Right ventricle myocardium superior (tissue), 1 donor: ENCODE measurements around the gene SLC25A45. TPM values are rescaled to one million over a fixed set of nuclear protein-coding genes. Genes with fewer than 3 reads are reported as not detected.

Experiments used
- ATAC-seq: fragments of 200-7000 bp; cut with Tn5 transposase; one replicate; pipeline ENCODE4 v1.9.1; 2020; ENCODE audit warnings: mild to moderate bottlenecking; ENCODE audit not compliant: poor library complexity
- DNase-seq: peaks from one replicate; pipeline ENCODE4 v3.0.0-alpha.2; 2020
- intact Hi-C: fragments of 100-400 bp; cut with DNase I; formaldehyde crosslinking; loops from one replicate; pipeline ENCODE4 v1.11.2; 2022
- total RNA-seq: library from RNA; stranded (reverse); fragmentation: NEBNext Ultra II Directional; extraction: Animal tissue kit (Norgen Biotek cat#: 25700); gene quantifications from one replicate; pipeline ENCODE4 v1.2.1, GENCODE V29; 2021
- donor health status: DM: no; HTN: yes; CAD: no; lungs with severe emphysema.

SLC25A45 gene
- total RNA-seq, 1 donor from 2014 or later: 5.3 TPM

GRCh38 chr11:65378208-65378927 is 4.1 kb downstream of the SLC25A45 start:
- intact Hi-C loops: no loop called here
- no peak for ATAC-seq
- DNase-seq: no peak

GRCh38 chr11:65377777-65378176 is 4.7 kb downstream of the SLC25A45 start:
- DNase-seq (no peak), ATAC-seq (no peak)
- intact Hi-C loops: no loop called here

GRCh38 chr11:65377036-65377435 is 5.4 kb downstream of the SLC25A45 start:
- intact Hi-C loops: no loop called here
- no peak for DNase-seq
- ATAC-seq: no peak

- no peak for DNase-seq
- intact Hi-C loops: no loop called here
- ATAC-seq: no peak
Observed at GRCh38 chr11:65376138-65376713, 6.2 kb downstream of the SLC25A45 start.

- ATAC-seq (no peak), DNase-seq (no peak)
- intact Hi-C loops: no loop called here
Observed at GRCh38 chr11:65375012-65375411, 7.4 kb downstream of the SLC25A45 start.

- intact Hi-C loops: no loop called here
- no peak for ATAC-seq
- no peak for DNase-seq
Observed at GRCh38 chr11:65373839-65374580, 8.4 kb downstream of the SLC25A45 start.

GRCh38 chr11:65370659-65371049 is 11.8 kb downstream of the SLC25A45 start:
- intact Hi-C loops: no loop called here
- ATAC-seq (no peak), DNase-seq (no peak)

- DNase-seq: no peak
- ATAC-seq: peak; percentile 77
- intact Hi-C loops: loop anchor here (2.0 kb wide), 1 partner anchor 144 kb away; no protein-coding TSS in a partner anchor
Observed at GRCh38 chr11:65366340-65366773, 16.1 kb downstream of the SLC25A45 start.

GRCh38 chr11:65363770-65364169 is 18.7 kb downstream of the SLC25A45 start:
- intact Hi-C loops: no loop called here
- no peak for ATAC-seq
- DNase-seq: no peak

- ATAC-seq (no peak), DNase-seq (no peak)
- intact Hi-C loops: no loop called here
Observed at GRCh38 chr11:65362966-65363365, 19.5 kb downstream of the SLC25A45 start.

- DNase-seq (no peak), ATAC-seq (no peak)
- intact Hi-C loops: no loop called here
Observed at GRCh38 chr11:65362320-65362931, 20.0 kb downstream of the SLC25A45 start.

GRCh38 chr11:65357856-65358356 is 24.5 kb downstream of the SLC25A45 start:
- intact Hi-C loops: no loop called here
- ATAC-seq (peak; percentile 49), DNase-seq (peak; percentile 78)

- peak; percentile 60 for DNase-seq
- ATAC-seq: peak; percentile 12
- intact Hi-C loops: no loop called here
Observed at GRCh38 chr11:65356394-65356972, 26.0 kb downstream of the SLC25A45 start.

GRCh38 chr11:65355776-65356393 is 26.6 kb downstream of the SLC25A45 start:
- ATAC-seq (peak; percentile 7), DNase-seq (peak; percentile 71)
- intact Hi-C loops: no loop called here

GRCh38 chr11:65355013-65355775 is 27.3 kb downstream of the SLC25A45 start:
- ATAC-seq: peak; percentile 1
- peak; percentile 62 for DNase-seq
- intact Hi-C loops: no loop called here

- peak; percentile 87 for ATAC-seq
- intact Hi-C loops: no loop called here
- DNase-seq: peak; percentile 98
Observed at GRCh38 chr11:65354265-65355012, 28.0 kb downstream of the SLC25A45 start, which contains the start of gene TIGD3. Gene TIGD3, plus strand, starts transcription at chr11:65354751. Its CDS starts 1,058 bp downstream, at chr11:65355809.

- no peak for DNase-seq
- intact Hi-C loops: no loop called here
- peak; percentile 11 for ATAC-seq
Observed at GRCh38 chr11:65353900-65354264, 28.6 kb downstream of the SLC25A45 start.
